ENCODE measurements around the gene LLGL2.

GRCh38 chr17:75480281-75480680 is 45.2 kb upstream of the LLGL2 start:
- TF ChIP-seq, protein P1, sequence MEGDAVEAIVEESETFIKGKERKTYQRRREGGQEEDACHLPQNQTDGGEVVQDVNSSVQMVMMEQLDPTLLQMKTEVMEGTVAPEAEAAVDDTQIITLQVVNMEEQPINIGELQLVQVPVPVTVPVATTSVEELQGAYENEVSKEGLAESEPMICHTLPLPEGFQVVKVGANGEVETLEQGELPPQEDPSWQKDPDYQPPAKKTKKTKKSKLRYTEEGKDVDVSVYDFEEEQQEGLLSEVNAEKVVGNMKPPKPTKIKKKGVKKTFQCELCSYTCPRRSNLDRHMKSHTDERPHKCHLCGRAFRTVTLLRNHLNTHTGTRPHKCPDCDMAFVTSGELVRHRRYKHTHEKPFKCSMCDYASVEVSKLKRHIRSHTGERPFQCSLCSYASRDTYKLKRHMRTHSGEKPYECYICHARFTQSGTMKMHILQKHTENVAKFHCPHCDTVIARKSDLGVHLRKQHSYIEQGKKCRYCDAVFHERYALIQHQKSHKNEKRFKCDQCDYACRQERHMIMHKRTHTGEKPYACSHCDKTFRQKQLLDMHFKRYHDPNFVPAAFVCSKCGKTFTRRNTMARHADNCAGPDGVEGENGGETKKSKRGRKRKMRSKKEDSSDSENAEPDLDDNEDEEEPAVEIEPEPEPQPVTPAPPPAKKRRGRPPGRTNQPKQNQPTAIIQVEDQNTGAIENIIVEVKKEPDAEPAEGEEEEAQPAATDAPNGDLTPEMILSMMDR (IDR thresholded peaks at IDR 0.05; ENCODE audit: low read length): no peak
- TF ChIP-seq EZH2 (optimal IDR thresholded peaks at IDR 0.05; ENCODE audit: low read depth, low read length) (no peak), EZH2phosphoT487 (IDR thresholded peaks at IDR 0.05; ENCODE audit: low read length) (no peak)

Measured in MM.1S (cell line).